Sigmoid colon (tissue), 3 donors: ENCODE measurements around the gene DNAH9.

ENCODE experiments used
- POLR2A ChIP-seq, 2 donors: fragments of 450-650 bp; IDR thresholded peaks; one replicate each; pipeline ENCODE4 v1.6.1; 2016; ENCODE audit warnings: antibody characterized with exemption in 2 of 2, mild to moderate bottlenecking in 2 of 2, moderate library complexity in 2 of 2
- TF ChIP-seq, protein P1 (sequence below), 4 experiments: fragments of 450-650 bp in 3 of 4; fragments of 200-600 bp in 1 of 4; IDR thresholded peaks; one replicate each; pipeline ENCODE4 v1.5.1; 2016 to 2019; ENCODE audit warnings: antibody characterized with exemption in 4 of 4, mild to moderate bottlenecking in 3 of 4, moderate library complexity in 2 of 4

- TF ChIP-seq, protein P1, sequence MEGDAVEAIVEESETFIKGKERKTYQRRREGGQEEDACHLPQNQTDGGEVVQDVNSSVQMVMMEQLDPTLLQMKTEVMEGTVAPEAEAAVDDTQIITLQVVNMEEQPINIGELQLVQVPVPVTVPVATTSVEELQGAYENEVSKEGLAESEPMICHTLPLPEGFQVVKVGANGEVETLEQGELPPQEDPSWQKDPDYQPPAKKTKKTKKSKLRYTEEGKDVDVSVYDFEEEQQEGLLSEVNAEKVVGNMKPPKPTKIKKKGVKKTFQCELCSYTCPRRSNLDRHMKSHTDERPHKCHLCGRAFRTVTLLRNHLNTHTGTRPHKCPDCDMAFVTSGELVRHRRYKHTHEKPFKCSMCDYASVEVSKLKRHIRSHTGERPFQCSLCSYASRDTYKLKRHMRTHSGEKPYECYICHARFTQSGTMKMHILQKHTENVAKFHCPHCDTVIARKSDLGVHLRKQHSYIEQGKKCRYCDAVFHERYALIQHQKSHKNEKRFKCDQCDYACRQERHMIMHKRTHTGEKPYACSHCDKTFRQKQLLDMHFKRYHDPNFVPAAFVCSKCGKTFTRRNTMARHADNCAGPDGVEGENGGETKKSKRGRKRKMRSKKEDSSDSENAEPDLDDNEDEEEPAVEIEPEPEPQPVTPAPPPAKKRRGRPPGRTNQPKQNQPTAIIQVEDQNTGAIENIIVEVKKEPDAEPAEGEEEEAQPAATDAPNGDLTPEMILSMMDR (IDR thresholded peaks at IDR 0.05), result no peak
- TF ChIP-seq POLR2A (IDR thresholded peaks at IDR 0.05), result no peak
Observed at GRCh38 chr17:11608396-11608795, 10.1 kb downstream of the DNAH9 start.
